Breast epithelium (tissue), 3 donors: ENCODE data around the gene MYOM3.

Experiments
- POLR2A ChIP-seq: fragments of 450-650 bp; IDR thresholded peaks from one replicate; pipeline ENCODE4 v1.6.1; 2016; ENCODE audit warnings: antibody characterized with exemption, mild to moderate bottlenecking, moderate library complexity
- TF ChIP-seq, protein P1 (sequence below), 3 donors: fragments of 450-650 bp; IDR thresholded peaks; one replicate each; pipeline ENCODE4 v1.5.1; 2016 to 2017; ENCODE audit warnings: antibody characterized with exemption in 3 of 3, mild to moderate bottlenecking in 3 of 3, moderate library complexity in 3 of 3

DNA sequence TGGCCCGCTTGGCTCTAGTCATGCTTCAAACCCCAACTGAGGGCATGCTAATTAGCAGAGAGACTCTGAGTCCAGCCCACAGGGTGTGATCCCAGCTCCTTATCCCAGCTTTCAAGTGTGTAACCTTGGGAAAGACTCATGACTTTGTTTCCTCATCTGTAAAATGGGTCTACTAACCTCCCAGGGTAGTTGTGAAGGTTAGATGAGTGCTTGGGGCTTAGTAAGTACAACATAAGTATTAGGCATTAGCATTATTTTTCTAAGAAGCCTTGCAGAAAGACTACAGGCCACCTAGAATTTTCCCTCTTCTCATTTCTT lies 2.8 kb downstream of the MYOM3 start:
- TF ChIP-seq, protein P1, sequence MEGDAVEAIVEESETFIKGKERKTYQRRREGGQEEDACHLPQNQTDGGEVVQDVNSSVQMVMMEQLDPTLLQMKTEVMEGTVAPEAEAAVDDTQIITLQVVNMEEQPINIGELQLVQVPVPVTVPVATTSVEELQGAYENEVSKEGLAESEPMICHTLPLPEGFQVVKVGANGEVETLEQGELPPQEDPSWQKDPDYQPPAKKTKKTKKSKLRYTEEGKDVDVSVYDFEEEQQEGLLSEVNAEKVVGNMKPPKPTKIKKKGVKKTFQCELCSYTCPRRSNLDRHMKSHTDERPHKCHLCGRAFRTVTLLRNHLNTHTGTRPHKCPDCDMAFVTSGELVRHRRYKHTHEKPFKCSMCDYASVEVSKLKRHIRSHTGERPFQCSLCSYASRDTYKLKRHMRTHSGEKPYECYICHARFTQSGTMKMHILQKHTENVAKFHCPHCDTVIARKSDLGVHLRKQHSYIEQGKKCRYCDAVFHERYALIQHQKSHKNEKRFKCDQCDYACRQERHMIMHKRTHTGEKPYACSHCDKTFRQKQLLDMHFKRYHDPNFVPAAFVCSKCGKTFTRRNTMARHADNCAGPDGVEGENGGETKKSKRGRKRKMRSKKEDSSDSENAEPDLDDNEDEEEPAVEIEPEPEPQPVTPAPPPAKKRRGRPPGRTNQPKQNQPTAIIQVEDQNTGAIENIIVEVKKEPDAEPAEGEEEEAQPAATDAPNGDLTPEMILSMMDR (IDR thresholded peaks at IDR 0.05), result no peak
- TF ChIP-seq POLR2A, result no peak
